ENCODE results near the gene BAG1.

- TF ChIP-seq CTCF (IDR thresholded peaks at IDR 0.05) (no peak), EZH2 (IDR thresholded peaks at IDR 0.05; ENCODE audit: borderline replicate concordance, insufficient read depth, low read depth, low read length, poor library complexity, severe bottlenecking) (no peak)
Measured at GRCh38 chr9:33289936-33290246, 25.4 kb upstream of the BAG1 start.

Data from B cell (primary cell).